HL-60 (cell line): Measurements from ENCODE around the gene SPAG9.

Experiments
- GABPA ChIP-seq: IDR thresholded peaks from 2 replicates; pipeline ENCODE4 v1.6.1; 2012; ENCODE audit warnings: low read depth
- POLR2AphosphoS5 ChIP-seq: IDR thresholded peaks from 2 replicates; pipeline ENCODE4 v1.6.1; 2012; ENCODE audit warnings: low read depth
- SPI1 ChIP-seq: IDR thresholded peaks from 2 replicates; pipeline ENCODE4 v1.6.1; 2012; ENCODE audit warnings: low read depth, mild to moderate bottlenecking, borderline replicate concordance
- TF ChIP-seq, protein P1 (sequence below): IDR thresholded peaks from one replicate; pipeline ENCODE4 v1.5.1; 2011; ENCODE audit warnings: low read length, control low read depth, inconsistent platforms; ENCODE audit not compliant: insufficient read depth
- TF ChIP-seq, protein P2 (sequence below): IDR thresholded peaks from 2 replicates; pipeline ENCODE4 v1.6.1; 2012; ENCODE audit warnings: low read depth; ENCODE audit not compliant: insufficient replicate concordance

DNA sequence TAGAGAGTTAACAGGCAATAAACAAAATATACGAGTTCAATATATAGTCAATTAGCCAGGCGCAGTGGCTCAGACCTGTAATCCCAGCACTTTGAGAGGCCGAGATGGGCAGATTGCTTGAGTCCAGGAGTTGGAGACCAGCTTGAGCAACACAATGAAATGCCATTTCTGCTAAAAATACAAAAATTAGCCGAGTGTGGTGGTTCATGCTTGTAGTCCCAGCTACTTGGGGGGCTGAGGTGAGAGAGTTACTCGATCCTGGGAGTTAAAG, 184.7 kb downstream of the SPAG9 start:
- TF ChIP-seq, protein P1, sequence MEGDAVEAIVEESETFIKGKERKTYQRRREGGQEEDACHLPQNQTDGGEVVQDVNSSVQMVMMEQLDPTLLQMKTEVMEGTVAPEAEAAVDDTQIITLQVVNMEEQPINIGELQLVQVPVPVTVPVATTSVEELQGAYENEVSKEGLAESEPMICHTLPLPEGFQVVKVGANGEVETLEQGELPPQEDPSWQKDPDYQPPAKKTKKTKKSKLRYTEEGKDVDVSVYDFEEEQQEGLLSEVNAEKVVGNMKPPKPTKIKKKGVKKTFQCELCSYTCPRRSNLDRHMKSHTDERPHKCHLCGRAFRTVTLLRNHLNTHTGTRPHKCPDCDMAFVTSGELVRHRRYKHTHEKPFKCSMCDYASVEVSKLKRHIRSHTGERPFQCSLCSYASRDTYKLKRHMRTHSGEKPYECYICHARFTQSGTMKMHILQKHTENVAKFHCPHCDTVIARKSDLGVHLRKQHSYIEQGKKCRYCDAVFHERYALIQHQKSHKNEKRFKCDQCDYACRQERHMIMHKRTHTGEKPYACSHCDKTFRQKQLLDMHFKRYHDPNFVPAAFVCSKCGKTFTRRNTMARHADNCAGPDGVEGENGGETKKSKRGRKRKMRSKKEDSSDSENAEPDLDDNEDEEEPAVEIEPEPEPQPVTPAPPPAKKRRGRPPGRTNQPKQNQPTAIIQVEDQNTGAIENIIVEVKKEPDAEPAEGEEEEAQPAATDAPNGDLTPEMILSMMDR = no peak
- TF ChIP-seq POLR2AphosphoS5 = no peak
- no peak for TF ChIP-seq GABPA
- TF ChIP-seq, protein P2, sequence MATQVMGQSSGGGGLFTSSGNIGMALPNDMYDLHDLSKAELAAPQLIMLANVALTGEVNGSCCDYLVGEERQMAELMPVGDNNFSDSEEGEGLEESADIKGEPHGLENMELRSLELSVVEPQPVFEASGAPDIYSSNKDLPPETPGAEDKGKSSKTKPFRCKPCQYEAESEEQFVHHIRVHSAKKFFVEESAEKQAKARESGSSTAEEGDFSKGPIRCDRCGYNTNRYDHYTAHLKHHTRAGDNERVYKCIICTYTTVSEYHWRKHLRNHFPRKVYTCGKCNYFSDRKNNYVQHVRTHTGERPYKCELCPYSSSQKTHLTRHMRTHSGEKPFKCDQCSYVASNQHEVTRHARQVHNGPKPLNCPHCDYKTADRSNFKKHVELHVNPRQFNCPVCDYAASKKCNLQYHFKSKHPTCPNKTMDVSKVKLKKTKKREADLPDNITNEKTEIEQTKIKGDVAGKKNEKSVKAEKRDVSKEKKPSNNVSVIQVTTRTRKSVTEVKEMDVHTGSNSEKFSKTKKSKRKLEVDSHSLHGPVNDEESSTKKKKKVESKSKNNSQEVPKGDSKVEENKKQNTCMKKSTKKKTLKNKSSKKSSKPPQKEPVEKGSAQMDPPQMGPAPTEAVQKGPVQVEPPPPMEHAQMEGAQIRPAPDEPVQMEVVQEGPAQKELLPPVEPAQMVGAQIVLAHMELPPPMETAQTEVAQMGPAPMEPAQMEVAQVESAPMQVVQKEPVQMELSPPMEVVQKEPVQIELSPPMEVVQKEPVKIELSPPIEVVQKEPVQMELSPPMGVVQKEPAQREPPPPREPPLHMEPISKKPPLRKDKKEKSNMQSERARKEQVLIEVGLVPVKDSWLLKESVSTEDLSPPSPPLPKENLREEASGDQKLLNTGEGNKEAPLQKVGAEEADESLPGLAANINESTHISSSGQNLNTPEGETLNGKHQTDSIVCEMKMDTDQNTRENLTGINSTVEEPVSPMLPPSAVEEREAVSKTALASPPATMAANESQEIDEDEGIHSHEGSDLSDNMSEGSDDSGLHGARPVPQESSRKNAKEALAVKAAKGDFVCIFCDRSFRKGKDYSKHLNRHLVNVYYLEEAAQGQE = no peak
- no peak for TF ChIP-seq SPI1
